ENCODE measurements around the gene BCKDHA.
"Not testable (repeated sequence)": the region's sequence is repeated elsewhere in the genome, so short reads cannot be mapped to it uniquely, and the experiment has no call there.

Gene BCKDHA

GRCh38 chr19:41452584-41453275, 55.1 kb downstream of the BCKDHA start:
- no peak for DNase-seq

GRCh38 chr19:41455936-41456335, 58.3 kb downstream of the BCKDHA start:
- no peak for DNase-seq

- DNase-seq = no peak
Observed at GRCh38 chr19:41456342-41456918, 58.8 kb downstream of the BCKDHA start.

- no peak for DNase-seq
Observed at GRCh38 chr19:41457241-41457640, 59.6 kb downstream of the BCKDHA start.

GRCh38 chr19:41462497-41462896, 64.9 kb downstream of the BCKDHA start:
- DNase-seq = no peak

GRCh38 chr19:41463257-41464256, 65.9 kb downstream of the BCKDHA start:
- not testable (repeated sequence) for DNase-seq

Measured in GF-D8 (cell line).